ENCODE measurements around the gene EME1. TPM values are rescaled to one million over a fixed set of nuclear protein-coding genes. Genes with fewer than 3 reads are reported as not detected.

EME1 gene
- total and polyA plus RNA-seq, 2 experiments from 2014 or later: 14.4 to 15.9 TPM

DNA sequence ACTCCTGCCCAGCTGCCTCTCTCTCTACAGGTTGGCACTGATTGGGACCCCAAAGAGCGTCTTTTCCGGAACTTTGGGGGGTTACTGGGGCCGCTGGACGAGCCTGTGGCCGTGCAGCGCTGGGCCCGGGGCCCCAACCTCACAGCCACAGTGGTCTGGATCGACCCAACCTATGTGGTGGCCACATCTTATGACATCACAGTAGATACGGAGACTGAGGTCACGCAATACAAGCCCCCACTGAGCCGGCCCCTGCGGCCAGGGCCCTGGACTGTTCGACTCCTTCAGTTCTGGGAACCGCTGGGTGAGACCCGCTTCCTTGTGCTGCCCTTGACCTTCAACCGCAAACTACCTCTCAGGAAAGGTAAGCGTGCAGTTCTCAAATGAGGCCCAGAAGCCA is 14.9 kb upstream of the EME1 start:
- DNase-seq (ENCODE audit: low spot score) (no peak), ATAC-seq (no peak)
- Histone ChIP-seq H3K36me3 (ENCODE audit: insufficient read depth) (no peaks in the 10 kb centered on the region), H4K20me1 (replicated peaks; ENCODE audit: insufficient read depth) (no peaks in the 10 kb centered on the region; the same call in 1 of the 2 replicates), H3K27me3 (ENCODE audit: insufficient read depth) (no peaks in the 10 kb centered on the region), H3K4me2 (no peak overlapping the region), H3K27ac (ENCODE audit: low read depth) (no peak overlapping the region), H3K4me1 (ENCODE audit: insufficient read depth) (peaks cover 8% of the 10 kb centered on the region), H3F3A (replicated peaks; ENCODE audit: low read depth) (no peaks in the 10 kb centered on the region), H2AFZ (no peak overlapping the region), H3K9me2 (ENCODE audit: insufficient read depth) (no peaks in the 10 kb centered on the region), H3K4me3 (no peak overlapping the region), H3K79me2 (replicated peaks; ENCODE audit: insufficient read depth) (no peaks in the 10 kb centered on the region)
- peaks cover 51% of the 10 kb centered on the region for H3K36me3 Mint-ChIP-seq (ENCODE audit: low read depth)
- no peaks in the 10 kb centered on the region for H3K9me3 Mint-ChIP-seq
- no peak overlapping the region for H3K27ac Mint-ChIP-seq
- H3K4me1 Mint-ChIP-seq: peaks cover 11% of the 10 kb centered on the region
- TF ChIP-seq ZNF462 (CRISPR knock-in tag; IDR thresholded peaks at IDR 0.05): no peak
- no peak for TF ChIP-seq STAT1 (IDR thresholded peaks at IDR 0.05; ENCODE audit: unreplicated experiment)
- TF ChIP-seq ZNF114 (CRISPR knock-in tag; IDR thresholded peaks at IDR 0.05): no peak
- no peak for TF ChIP-seq EZH2 (IDR thresholded peaks at IDR 0.05; ENCODE audit: low read depth, unreplicated experiment)
- TF ChIP-seq EZH2phosphoT487 (IDR thresholded peaks at IDR 0.05; ENCODE audit: unreplicated experiment): no peak
- TF ChIP-seq REST (IDR thresholded peaks at IDR 0.05; ENCODE audit: unreplicated experiment): no peak
- H3K4me3 Mint-ChIP-seq: no peak overlapping the region
- H3K27me3 Mint-ChIP-seq (ENCODE audit: insufficient read depth, low read depth, poor library complexity): peaks cover 6% of the 10 kb centered on the region
